Esophagus squamous epithelium (tissue), 4 donors: ENCODE results near the gene CTNNA3.

ENCODE experiments used
- POLR2A ChIP-seq, 4 donors: fragments of 450-650 bp; IDR thresholded peaks; one replicate each; pipeline ENCODE4 v1.6.1; 2017; ENCODE audit warnings: antibody characterized with exemption in 4 of 4, mild to moderate bottlenecking in 4 of 4, moderate library complexity in 3 of 4
- TF ChIP-seq, protein P1 (sequence below), 6 experiments: fragments of 450-650 bp in 4 of 6; fragments of 200-600 bp in 2 of 6; sonication (generic) in 2 of 6; IDR thresholded peaks; one replicate each; pipeline ENCODE4 v1.5.1; 2016 to 2019; ENCODE audit warnings: antibody characterized with exemption in 6 of 6, mild to moderate bottlenecking in 4 of 6, moderate library complexity in 4 of 6

DNA sequence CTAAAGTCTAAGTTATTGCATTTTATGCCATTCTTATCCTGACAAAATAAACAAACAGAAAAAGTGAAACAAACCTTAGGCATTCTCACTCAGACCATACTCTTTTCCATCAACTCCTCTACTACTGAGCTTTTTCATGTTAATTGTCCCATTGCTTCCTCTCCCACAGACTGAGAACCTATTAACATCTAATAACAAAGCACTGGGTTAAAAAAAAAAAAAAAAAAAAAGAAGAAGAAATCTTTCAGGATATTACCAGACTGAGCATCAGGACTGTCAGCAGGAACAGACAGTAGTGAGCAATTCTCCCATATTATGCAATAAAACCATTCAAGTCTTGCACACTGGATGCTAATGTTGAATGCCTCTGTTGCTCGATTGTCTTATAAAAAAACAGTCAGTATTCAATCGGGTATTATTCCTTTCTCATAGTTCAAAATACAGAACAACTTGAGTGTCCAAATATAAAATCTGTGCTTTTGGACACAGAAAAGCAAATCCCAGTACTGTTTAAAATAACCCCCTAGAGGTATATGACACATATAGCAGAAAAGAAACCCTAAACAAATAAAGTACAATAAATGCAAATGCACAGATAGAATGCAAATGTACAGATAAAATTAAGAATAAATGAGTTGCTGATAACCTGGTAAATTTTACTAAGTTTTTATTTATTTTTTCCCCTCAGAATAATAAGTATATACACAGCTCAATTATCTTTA is 1301.5 kb downstream of the CTNNA3 start:
- TF ChIP-seq, protein P1, sequence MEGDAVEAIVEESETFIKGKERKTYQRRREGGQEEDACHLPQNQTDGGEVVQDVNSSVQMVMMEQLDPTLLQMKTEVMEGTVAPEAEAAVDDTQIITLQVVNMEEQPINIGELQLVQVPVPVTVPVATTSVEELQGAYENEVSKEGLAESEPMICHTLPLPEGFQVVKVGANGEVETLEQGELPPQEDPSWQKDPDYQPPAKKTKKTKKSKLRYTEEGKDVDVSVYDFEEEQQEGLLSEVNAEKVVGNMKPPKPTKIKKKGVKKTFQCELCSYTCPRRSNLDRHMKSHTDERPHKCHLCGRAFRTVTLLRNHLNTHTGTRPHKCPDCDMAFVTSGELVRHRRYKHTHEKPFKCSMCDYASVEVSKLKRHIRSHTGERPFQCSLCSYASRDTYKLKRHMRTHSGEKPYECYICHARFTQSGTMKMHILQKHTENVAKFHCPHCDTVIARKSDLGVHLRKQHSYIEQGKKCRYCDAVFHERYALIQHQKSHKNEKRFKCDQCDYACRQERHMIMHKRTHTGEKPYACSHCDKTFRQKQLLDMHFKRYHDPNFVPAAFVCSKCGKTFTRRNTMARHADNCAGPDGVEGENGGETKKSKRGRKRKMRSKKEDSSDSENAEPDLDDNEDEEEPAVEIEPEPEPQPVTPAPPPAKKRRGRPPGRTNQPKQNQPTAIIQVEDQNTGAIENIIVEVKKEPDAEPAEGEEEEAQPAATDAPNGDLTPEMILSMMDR (IDR thresholded peaks at IDR 0.05), result no peak
- TF ChIP-seq POLR2A (IDR thresholded peaks at IDR 0.05), result no peak
